Erythroblast (primary cell): Measurements from ENCODE around the gene FIZ1.

ENCODE experiments used
- GATA1 ChIP-seq: IDR thresholded peaks from 2 replicates; pipeline ENCODE4 v1.6.1; 2011; ENCODE audit warnings: low read depth, mild to moderate bottlenecking, control low read depth, low read length, moderate library complexity
- POLR2A ChIP-seq: IDR thresholded peaks from 2 replicates; pipeline ENCODE4 v1.6.1; 2011; ENCODE audit warnings: mild to moderate bottlenecking, low read length

DNA sequence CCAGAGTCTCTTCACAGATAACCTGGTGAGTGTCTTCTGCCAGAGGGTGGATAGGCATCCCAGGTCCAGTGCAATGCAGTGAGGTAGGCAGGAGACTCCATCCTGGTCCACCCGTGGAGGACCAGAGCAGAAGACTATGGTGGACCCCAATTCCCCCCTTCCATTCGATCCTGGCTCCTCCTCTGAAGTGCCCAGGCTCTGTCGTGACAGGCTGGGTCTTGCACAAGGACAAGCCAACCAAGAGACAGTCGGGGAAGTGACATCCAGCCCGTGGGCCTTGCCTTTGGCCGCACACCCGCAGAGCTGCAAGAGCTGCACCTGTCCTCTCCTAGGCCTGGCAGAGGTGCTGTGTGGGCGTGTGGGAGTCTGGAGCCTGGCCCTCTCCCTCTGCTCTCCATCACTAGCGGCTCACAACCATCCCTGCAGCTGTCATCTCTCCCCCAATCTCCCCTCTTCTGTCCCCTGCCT lies 21.9 kb upstream of the FIZ1 start:
- TF ChIP-seq POLR2A (no peak), GATA1 (no peak)
